Left ventricle myocardium superior (tissue), 1 donor: ENCODE results near the gene SCRT2. TPM values are rescaled to one million over a fixed set of nuclear protein-coding genes. Genes with fewer than 3 reads are reported as not detected.
A peak's percentile ranks its signal among the peaks of the same experiment; 100 is the strongest.
"Not testable (repeated sequence)": the region's sequence is repeated elsewhere in the genome, so short reads cannot be mapped to it uniquely, and the experiment has no call there.

Source experiments
- ATAC-seq: fragments of 200-7000 bp; cut with Tn5 transposase; one replicate; pipeline ENCODE4 v1.9.1; 2020; ENCODE audit warnings: mild to moderate bottlenecking, moderate library complexity
- DNase-seq: peaks from one replicate; pipeline ENCODE4 v3.0.0-alpha.2; 2020
- intact Hi-C: fragments of 100-400 bp; cut with micrococcal nuclease; formaldehyde crosslinking; loops from one replicate; pipeline ENCODE4 v1.11.0; 2022
- long read RNA-seq: library from polyadenylated mRNA; unstranded; transcript quantifications from one replicate; pipeline ENCODE4 v2.0.0, GENCODE V29; 2021
- total RNA-seq: library from RNA; stranded (reverse); fragmentation: NEBNext Ultra II Directional; extraction: Animal tissue kit (Norgen Biotek cat#: 25700); gene quantifications from one replicate; pipeline ENCODE4 v1.2.1, GENCODE V29; 2021
- donor health status: DM: no; HTN: yes; CAD: no; lungs with severe emphysema.

SCRT2 gene
- not detected for total RNA-seq
- long read RNA-seq: 0 reads

DNA sequence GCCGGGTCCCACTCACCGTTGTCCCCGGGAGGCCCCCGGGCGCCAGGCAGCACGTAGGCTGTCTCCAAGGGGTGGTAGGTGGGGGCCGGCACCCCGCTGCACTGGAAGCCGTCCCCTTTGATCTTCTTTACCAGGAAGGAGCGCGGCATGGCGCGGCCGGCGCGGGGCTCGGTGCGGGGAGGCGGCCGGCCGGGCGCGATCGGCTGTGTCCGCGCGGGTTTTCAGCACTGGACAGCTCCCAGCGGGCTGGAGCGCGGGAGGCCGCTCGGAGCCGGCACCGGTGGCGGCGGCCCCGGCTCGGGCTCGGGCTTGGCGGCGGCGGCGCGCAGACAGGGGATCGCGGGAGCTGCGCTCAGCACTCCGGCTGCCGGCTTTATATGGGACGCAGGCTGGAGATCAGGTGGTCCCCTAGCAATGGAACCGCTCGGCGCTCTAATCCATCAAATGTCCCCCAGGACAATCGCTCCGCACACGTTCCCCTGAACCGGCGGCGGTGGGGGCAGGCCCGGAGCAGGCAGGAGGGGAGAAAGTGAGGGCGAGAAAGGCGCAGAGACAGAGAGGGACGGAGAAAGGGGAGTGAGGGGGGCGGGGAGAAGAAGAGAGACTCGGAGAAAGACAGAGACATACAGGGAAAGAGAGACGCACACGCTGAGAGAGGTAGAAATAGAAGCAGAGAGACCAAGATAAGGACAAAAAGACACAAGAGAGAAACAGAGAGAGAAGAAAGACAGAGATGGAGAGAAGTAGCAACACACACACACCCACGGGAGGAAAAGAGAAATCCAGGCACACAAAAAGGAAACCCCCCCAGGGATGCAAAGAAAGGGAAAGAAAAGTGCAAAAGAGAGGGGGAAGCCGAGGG lies at the start of gene SCRT2:
Gene SCRT2, minus strand, starts transcription at position 350 of the 862 bp plus-strand sequence. Its CDS starts 201 bp downstream, at position 149.
- intact Hi-C loops: no loop called here
- DNase-seq: peak; percentile 90

DNA sequence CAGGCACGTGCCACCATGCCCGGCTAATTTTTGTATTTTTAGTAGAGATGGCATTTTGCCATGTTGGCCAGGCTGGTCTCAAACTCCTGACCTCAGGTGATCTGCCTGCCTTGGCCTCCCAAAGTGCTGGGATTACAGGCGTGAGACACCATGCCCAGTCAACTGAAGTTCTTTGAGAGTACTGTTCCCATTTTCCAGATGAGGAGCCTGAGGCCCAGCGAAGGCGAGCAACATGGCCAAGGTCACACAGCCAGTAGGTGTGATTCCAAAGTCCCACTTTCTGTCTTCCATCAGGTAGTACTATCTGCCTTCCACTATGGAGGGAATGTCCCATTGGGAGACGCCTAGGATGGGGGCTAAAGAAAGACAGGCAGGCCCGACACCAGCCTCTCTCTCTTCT lies 49.2 kb upstream of the SCRT2 start:
- DNase-seq, intact Hi-C loops, ATAC-seq: not testable (repeated sequence)

More for the DNA sequence above, at the start of gene SCRT2:
- peak; percentile 97 for ATAC-seq

DNA sequence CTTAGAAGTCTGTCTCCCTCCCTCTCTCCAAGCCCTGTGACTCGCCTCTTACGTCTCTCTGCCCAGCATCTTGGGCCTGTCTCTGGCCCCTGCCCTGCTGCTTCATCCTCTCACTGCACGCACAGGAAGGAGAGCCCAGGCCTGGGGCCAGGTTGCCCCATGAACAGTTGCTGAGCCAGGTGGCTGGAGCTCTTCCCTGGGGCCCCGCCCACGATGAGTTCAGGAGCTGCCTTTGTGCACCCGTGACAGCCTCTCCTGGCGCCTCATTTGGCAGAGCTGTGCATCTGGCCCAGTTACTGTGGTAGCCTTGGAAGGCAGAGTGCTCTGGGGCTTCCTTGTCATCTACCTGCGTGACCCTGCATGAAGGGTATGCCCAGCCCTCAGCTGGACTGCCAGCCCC lies 48.2 kb upstream of the SCRT2 start:
- ATAC-seq (peak; percentile 77), DNase-seq (peak; percentile 59)
- intact Hi-C loops: no loop called here

DNA sequence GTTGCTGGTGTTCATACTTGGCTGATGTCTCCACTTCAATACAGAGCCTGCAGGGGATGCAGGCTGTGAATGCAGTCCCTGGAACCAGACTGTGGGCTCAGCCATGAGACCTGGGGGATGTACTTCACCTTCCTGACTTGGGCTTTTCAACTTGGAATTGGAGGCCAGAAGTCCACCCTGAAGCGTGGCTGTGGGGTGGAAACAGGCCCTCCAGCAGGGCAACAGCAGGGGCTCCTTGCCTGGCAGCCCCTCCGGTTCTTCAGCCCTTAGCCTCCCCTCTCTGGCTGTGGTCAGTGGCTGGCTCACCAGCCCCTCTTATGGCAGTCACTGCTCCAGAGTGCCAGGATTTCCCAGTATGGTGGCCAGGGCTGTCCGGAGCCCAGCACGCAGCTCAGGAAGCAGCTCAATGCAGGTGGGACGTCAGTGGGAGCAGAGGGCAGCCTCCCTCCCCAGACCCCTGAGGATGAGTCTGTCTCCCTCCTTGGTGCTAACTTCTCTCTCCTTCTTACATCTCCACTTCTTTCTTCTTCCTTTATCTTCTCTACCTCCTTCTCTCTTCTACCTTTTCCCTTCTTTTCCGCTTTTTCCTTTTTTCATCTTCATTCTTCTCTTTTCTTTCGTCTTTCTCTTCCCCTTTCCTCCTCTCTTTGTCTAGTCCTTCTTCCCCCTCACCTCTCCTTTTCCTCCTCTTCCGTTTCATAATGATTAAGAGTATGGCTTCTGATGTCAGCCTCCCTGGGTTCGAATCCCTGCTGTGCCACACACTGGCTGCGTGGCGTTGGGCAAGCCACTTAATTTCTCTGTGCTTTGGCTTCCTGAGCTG lies 47.4 kb upstream of the SCRT2 start:
- ATAC-seq (no peak), DNase-seq (no peak)
- intact Hi-C loops: no loop called here

DNA sequence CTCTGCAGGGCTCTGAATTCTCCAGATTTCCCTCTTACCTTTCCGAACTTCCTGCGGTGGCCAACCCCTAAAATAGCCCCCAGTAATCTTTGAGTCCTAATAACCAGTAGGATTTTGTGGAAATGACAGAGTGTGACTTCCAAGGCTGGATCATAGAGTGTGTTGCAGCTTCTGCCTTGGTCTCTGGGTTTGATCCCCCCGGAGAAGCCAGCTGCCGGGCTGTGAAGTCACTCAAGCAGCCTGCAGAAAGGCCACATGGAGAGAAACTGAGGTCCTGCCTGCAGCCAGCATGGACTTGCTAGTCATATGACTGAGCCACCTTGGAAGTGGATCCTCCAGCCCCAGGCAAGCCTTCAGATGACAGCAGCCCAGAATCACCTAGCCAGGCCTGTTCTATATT lies 46.3 kb upstream of the SCRT2 start:
- DNase-seq (no peak), ATAC-seq (no peak)
- intact Hi-C loops: no loop called here

DNA sequence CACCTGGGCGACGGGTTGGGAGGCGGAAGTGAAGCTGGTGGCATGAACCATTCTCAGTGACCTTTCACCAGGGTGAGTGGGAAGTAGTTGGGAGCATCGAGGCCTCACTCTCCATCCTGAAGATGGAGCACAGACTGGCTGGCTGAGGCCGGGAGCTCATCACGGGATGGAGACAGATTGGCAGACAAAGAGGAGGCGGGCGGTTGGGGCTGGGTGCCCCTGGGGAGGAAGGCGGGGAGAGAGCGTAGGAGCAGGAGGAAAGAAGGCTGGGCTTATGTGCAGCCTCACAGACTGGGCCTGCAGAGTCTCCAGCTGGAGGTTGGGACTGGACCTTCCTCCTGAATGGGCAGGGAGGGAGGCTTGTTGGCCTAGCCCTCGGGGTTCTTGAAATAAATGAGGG lies 44.2 kb upstream of the SCRT2 start:
- intact Hi-C loops: no loop called here
- ATAC-seq: no peak

DNA sequence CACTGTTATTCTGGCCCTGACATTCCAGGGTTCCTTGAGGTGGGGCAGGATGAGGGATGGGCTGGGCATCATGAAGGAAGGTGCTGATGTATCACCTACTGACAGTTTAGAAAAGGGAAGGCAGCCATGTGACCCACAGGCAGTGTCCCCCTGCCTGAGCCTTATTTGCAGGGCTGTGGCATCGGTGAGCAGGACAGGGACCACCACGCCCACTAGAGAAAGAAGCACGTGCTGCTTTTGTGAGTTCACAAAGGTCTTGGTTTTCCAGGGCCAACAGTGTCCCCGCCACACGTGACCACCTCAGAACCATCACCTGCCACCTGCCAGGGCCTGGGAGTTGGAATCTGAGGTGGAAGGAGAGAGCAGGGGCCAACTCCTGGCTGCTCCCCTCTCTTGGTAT lies 43.5 kb upstream of the SCRT2 start:
- no peak for DNase-seq
- intact Hi-C loops: no loop called here
- ATAC-seq: no peak

More for the DNA sequence above, 44.2 kb upstream of the SCRT2 start:
- DNase-seq: no peak

DNA sequence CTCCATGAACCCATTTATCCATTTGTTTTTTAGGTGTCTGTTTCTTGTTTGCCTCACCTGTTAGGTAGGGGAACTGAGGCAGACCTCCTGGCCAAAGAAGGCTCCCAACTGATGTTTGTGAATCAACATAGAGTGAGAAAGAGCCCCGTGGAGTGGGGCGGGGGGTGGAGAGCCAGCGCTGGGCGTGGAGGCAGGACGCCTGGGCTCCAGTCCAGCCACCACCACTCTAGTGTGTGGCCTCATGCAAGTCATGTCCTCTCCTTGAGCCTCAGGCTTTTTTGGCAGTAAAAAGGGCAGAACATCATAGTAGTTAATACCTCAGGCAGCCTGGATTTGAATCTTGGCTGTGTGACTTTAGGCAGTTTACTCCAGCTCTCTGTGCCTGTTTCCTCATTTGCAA lies 42.2 kb upstream of the SCRT2 start:
- no peak for ATAC-seq

DNA sequence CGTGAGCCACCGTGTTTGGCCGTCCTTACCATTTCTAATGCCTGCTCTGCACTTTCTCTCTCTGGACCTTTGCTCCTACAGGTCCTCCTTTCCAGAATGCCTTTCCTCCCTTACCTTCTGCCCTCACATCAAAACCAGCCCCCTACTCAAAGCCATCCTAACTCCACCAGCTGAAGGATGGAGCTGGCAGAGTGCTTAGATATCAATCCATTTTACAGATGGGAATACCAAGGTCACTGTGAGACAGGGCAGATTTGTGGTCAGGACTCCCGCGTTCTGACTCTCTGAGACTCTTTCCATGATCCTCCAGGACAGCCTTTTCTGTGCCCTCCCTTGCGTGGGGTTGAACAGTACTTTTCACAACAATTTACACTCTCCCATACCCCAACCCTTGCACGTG lies 41.7 kb upstream of the SCRT2 start:
- DNase-seq (no peak), ATAC-seq (no peak)
- intact Hi-C loops: no loop called here

More for the DNA sequence above, 42.2 kb upstream of the SCRT2 start:
- DNase-seq: no peak
- intact Hi-C loops: no loop called here

DNA sequence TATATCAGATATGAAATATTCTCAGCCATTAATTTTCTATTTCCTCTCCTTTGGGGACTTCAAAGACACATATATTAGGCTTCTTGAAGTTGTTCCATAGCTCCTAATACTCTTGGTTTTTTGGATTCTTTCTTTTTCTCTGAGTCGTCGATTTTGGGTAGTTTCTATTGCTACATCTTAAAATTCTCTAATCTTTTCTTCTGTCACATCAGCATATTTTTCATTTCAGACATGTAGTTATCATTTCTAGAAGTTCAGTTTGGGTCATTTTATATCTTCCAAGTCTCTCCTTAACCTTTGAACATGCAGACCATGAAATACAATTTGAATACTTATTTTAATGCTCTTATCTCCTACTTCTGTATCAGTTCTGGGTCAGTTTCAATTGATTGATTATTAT lies 38.9 kb upstream of the SCRT2 start:
- ATAC-seq (no peak), DNase-seq (no peak)
- intact Hi-C loops: no loop called here

DNA sequence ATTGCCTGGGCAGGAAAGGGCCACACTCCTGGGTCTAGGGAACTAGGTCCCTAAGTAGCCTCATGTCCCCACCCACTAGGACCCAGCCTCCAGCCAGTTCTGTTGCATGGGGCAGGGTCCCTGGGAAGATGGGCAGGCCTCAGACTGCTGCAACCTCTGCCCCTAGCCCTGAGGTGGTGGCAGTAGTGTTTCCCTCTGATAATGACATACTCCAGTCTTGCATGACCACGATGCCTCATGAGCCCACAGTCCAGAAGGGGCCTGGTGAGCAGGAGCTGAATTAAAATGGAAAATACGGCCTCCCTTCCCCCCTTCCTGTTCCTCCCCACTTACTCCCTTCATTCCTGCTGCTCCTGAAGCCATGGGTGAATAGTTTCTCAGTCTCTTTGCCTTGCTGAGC lies 36.0 kb upstream of the SCRT2 start:
- ATAC-seq (no peak), DNase-seq (no peak)
- intact Hi-C loops: no loop called here

DNA sequence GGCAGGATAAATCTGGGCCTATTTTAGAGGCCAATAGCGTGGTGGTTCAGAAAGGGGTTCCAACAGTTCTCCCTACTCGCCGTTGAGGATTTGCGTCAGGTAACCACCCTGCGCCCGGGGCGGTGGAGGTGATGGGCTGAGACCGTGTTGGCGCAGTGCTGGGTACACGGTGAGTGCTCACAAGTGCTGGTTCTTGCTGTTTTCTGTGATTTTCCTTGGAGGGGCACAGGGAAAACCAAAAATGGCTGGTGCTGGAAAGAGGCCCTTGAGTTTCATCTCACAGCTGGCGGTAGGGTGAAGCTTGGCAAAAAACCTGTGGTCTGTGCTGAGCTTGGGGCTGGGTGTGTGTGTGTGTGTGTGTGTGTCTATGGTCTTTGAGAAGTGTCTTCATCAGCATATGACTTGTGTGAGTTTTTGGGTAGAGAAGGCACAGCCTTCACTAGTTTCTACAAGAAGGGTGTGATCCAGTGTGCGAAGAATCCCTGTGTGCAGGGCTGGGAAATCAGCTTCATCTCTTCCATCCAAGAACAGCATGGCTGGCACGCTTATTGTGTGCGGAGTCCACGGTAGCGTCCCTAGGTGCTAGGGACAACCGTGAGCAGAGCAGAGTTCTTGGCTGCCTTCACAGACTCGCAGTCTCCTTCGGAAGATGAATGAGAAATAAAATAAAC lies 35.3 kb upstream of the SCRT2 start:
- ATAC-seq (no peak), DNase-seq (no peak)
- intact Hi-C loops: no loop called here

DNA sequence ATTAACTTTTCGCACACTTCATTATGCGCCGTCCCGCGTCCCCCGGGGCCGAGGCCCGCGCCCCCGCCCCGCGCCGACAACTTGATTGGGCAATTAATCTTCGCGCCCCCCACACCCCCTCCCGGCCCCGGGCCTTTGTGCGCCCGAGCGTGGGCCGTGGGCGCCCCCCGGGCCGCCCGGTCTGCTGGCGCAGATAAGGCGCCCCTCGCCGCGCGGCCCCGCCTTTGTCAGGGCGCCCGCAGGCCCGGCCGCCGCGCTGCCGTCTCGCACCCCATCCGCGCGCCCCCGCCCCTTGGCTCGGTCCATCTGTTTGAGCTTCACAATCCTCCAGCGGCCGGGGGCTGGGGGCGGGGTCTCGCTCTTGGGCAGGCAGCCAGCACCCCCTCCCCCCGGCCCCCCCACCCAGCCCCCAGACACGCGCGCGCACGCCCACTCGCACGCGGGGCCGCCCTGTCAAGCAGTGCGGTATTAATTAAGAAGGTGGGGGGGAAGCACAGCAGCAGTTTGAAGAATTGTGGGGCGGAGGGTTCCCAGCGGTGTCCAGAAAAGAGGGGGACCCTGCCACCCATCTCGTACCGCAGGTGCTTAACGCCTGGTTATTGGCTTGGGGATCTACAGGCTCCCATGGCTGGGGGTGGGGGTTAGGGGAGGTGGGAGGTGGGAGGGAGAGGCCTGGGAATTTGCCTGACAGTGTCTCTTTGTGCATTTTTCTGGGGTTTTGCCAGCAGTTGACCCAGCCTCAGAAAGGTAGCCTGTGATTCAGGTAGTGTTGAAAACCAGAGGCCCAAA lies 34.6 kb upstream of the SCRT2 start:
- ATAC-seq (peak; percentile 31), DNase-seq (no peak)
- intact Hi-C loops: no loop called here

DNA sequence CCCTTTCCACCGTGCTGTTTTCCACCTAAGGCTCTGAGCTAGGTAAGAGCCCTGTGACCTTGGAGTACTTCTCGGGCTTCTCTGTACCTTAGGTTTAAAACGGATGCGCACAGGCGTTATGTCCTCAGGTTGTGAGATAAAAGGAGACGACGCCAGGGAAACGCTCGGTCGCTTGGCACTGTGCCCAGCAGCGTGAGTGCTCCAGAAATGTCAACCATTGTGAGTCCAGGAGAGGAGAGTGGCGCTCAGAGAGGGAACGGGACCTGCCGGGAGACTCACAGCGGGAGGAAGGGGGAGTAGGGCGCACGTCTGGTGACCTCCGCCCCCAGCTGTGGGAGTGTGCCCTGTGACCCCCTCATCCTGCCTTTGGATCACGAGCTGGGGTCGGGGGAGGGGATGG lies 33.8 kb upstream of the SCRT2 start:
- intact Hi-C loops: no loop called here
- ATAC-seq (peak; percentile 81), DNase-seq (peak; percentile 82)

DNA sequence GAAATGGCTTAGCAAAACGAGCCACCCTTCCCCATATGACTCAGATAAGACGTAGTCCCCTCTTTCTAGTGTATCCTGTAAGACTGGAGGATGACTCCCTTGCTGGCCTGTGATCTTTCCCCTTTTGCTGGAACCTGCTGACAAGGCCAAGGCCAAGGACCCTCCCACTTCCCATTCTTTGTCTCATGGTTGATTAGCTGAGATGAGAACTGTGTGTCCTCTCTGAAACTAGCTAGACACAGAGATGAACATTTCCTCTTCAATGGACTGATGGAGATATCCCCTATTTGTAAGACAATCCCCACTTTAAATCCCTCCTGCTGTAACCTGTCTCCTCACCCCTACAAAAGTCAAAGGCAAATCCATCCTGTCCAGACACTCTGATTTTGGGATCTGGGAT lies 33.4 kb upstream of the SCRT2 start:
- ATAC-seq: no peak
- no peak for DNase-seq
- intact Hi-C loops: no loop called here

DNA sequence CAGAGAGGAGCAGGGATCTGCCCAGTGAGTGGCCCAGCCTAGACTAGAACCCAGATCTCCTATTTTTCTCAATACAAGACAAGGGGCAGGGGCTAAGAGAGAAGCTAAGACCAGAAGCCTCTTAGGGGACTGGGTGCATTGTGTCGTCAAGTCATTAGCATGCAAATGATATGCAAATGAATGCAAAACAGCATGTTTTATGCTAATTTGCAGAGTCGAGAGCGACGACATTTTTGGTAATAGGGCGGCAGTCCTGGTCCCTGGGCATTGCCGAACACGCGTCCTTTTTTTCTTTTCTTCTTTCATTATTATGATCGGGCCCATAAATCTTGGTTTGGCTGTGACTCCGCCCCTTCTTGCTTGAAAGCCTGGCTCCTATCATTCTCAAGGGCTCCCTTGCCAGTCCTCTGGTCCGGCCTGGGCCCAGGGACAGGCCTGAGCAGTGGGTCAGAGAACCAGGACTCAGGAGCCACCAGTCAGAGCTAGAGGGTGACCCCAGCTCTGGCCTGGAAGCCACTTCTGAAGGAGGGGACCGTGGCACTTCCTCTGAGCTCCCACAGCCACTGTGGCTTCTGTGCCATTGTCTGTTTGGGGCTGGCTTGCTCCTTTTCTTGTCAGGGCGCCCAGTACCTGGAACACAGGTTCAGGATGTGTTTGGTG lies 32.0 kb upstream of the SCRT2 start:
- DNase-seq (no peak), ATAC-seq (no peak)
- intact Hi-C loops: no loop called here

DNA sequence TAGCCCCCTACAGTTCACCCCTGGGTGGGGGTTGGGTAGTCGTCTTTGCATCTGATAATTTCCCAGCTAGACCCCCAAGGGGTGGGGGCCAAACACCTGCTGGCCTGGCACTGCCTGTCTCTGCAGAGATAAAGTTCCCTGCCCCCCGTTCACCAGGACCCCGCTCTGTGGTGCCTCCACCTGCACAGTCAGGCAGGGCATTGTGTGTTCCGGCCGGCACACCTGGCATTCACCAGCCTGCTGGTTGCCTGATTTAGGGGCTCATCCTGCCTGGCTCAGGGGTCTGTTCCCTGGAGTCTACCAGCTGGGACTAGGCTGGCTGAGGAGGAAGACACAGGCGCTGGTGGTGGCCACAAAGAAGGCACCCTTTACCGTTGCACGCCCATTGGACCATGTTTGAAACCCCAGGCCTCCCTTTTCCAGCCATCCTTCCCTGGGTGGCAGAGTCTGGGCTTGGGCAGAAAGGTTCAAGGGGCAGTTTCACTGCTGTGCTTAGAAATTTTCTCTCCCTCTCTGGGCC lies 30.8 kb upstream of the SCRT2 start:
- intact Hi-C loops: no loop called here
- ATAC-seq (no peak), DNase-seq (no peak)

DNA sequence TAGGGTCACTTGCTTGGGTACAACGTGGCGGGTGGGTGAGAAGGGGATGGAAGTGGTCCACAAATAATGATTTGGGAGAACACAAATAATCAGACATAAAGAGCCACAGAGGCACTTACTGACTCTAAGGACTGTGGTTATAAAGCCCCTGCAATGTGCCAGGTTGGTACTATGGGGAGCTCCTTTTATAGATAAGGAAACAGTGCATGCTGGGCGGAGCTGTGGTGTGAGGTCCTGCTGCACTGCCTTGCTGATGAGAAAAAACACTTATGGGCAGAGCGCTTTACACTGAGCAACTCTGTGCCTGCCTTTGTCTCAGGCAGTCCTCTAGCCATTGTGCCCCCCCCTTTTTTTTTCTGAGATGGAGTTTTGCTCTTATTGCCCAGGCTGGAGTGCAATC lies 29.1 kb upstream of the SCRT2 start:
- intact Hi-C loops: no loop called here
- no peak for DNase-seq
- ATAC-seq: no peak
